OCI-LY1 (cell line): ENCODE results near the gene PPFIA4.

ENCODE experiments used
- EZH2 ChIP-seq: fragments of 200-600 bp; sonication (generic), shearing (Covaris generic); IDR thresholded peaks from 2 replicates; pipeline ENCODE4 v1.8.0; 2017; ENCODE audit warnings: borderline replicate concordance, mixed run types, mild to moderate bottlenecking, antibody characterized with exemption, low read length, moderate library complexity, mixed read lengths
- TF ChIP-seq, protein P1 (sequence below): fragments of 200-600 bp; sonication (generic), shearing (Covaris generic); IDR thresholded peaks from 2 replicates; pipeline ENCODE4 v1.5.1; 2017; ENCODE audit warnings: mild to moderate bottlenecking, antibody characterized with exemption, low read length, moderate library complexity, mixed read lengths

- TF ChIP-seq, protein P1, sequence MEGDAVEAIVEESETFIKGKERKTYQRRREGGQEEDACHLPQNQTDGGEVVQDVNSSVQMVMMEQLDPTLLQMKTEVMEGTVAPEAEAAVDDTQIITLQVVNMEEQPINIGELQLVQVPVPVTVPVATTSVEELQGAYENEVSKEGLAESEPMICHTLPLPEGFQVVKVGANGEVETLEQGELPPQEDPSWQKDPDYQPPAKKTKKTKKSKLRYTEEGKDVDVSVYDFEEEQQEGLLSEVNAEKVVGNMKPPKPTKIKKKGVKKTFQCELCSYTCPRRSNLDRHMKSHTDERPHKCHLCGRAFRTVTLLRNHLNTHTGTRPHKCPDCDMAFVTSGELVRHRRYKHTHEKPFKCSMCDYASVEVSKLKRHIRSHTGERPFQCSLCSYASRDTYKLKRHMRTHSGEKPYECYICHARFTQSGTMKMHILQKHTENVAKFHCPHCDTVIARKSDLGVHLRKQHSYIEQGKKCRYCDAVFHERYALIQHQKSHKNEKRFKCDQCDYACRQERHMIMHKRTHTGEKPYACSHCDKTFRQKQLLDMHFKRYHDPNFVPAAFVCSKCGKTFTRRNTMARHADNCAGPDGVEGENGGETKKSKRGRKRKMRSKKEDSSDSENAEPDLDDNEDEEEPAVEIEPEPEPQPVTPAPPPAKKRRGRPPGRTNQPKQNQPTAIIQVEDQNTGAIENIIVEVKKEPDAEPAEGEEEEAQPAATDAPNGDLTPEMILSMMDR = no peak
- TF ChIP-seq EZH2 = no peak
Observed at GRCh38 chr1:203076031-203076511, 49.8 kb downstream of the PPFIA4 start.
